HG02642 (cell line): Measurements from ENCODE around the gene ISM1.

Experiments
- ATAC-seq: cut with Tn5 transposase; IDR thresholded peaks from one replicate; pipeline ENCODE4 v1.9.1; 2021; ENCODE audit warnings: mild to moderate bottlenecking; ENCODE audit not compliant: unreplicated experiment, poor library complexity

Gene ISM1

GRCh38 chr20:13302647-13303450, 81.8 kb downstream of the ISM1 start:
- ATAC-seq: peak; percentile 92

DNA sequence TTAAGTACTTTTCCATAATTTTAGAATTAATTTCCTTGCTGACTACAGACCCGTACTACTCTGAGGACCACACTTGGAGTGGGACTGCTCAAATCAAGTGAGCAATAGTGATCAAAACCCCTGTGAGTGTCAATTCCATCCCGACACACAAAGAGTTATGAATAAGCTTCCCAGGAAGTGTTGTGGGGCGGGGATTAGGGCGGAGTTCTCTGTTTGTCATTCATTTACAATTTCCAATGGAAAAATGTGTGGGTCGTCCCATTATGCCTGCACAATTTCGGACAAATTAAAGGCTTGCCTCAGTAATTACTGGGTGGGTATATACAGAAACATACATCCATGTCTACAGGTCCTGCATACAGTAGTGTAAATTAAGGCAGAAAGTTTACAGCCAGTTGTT, 84.2 kb downstream of the ISM1 start:
- no peak for ATAC-seq

- ATAC-seq: no peak
These were observed 86.6 kb downstream of the ISM1 start for GRCh38 chr20:13307562-13308163.

- no peak for ATAC-seq
These were observed 91.2 kb downstream of the ISM1 start for GRCh38 chr20:13312300-13312699.

GRCh38 chr20:13313201-13313600, 92.1 kb downstream of the ISM1 start:
- no peak for ATAC-seq

DNA sequence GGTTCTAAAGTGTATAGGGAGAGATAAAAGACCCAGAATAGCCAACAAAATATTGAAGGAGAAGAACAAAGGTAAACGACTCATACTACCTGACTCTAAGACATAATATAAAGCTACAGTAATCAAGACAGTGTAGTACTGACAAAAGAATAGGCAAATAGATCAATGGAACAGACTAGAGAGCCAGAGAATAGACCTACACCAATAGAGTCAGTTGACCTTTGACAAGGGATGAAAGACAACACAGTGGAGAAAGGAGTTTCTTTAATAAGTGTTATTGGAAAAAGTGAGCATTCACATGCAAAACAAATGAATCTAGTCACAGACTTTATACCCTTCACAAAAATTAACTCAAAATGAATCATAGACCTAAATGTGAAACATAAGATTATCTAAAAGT, 96.4 kb downstream of the ISM1 start:
- ATAC-seq: no peak

DNA sequence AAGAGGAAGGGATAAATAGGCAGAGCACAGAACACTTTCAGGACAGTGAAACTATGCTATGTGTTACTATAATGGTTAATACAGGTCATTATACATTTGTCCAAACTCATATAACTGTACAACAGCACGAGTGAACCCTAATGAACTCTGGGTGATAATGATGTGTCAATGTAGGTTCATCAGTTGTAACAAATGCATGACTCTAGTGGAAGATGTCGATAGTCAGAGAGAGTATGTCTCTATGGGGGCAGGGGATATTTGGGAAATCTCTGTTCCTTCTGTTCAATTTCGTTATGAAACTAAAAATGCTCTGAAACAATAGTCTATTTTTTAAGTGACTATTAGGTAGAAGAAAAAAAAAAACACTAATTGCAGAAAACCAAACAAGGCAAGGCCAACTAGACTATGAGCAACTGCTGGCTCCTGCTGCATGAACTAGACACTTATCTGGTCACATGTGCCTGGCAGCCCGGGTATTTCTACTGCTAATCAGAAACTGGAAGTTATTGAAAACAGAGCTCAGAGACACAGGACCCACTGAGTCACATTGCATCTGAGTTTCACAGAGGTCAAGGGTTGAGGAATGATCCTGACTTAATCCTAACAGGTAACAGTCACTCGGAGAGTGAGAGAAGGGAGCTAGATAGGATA, 97.9 kb downstream of the ISM1 start:
- ATAC-seq: no peak

DNA sequence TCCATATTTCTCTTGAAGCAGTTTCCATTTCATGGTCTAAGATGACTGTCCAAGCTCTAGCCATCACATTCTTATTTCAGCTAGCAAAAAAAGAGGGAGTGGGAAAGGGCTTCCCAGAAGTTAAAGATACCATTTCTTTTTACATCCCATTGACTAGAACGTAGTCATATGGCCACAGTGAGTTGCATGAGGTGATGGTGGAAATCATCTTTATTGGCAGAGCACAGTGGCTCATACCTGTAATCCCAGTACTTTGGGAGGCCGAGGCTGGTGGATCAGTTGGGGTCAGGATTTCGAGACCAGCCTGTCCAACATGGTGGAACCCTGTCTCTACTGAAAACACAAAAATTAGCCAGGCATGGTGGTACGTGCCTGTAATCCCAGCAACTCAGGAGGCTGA, 99.6 kb downstream of the ISM1 start:
- ATAC-seq: no peak

DNA sequence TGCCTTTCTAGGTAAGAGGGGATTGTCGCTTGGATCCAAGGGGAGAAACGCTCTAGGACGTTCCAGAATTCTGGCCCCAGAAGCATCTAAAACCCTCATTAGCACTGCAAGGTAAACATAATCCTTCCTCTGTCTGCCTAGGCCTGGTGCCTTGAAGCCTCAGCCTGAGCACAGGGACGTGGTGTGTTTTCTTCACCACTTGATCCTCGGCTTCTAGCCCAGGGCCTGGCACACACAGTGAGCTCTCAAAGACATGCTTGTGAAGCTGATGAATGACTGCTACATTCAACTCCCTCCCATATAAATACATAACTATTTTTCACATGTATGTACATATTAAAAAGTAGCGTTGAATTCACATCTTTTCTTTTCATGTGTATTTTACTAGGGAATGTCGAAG, 100.3 kb downstream of the ISM1 start:
- ATAC-seq: no peak

DNA sequence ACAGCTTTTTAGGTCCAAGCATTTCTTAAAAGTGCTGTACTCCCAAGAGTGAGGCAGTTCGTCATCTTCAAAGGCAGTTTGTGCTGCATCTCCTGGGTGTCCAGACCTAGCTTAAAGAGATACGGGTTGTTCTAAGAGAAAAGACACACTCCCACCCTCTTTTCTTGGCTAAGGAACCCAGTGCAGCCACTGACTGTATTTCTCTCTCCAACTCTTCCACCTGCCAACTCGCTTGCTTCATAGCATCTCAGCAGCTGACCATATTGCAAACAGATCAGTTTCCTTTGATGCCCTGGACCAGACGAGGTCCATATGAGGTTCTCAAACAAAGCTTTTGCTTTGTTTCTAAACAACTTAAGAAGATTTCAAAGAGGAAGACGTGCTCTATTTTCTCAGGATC, 101.1 kb downstream of the ISM1 start:
- no peak for ATAC-seq

DNA sequence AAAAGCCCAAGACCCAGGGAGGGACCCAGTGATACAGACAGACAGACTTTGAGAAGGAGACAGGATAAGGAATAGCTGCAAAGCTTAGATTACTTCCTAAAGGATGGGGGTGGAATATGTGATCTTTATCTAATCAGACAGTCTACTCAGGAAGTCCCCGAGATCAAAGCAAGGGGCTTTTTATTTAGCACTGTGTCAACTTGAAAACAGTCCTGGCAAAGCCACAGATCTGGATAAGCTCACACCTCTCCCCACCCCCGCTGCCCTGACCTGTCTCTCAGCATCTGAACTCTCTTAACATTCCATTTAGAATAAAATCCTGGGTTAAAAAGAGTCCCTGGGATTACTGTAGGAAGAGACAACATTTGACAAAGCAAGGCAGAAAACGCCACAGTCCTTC, 101.5 kb downstream of the ISM1 start:
- no peak for ATAC-seq

GRCh38 chr20:13325033-13325432, 104.0 kb downstream of the ISM1 start:
- no peak for ATAC-seq

DNA sequence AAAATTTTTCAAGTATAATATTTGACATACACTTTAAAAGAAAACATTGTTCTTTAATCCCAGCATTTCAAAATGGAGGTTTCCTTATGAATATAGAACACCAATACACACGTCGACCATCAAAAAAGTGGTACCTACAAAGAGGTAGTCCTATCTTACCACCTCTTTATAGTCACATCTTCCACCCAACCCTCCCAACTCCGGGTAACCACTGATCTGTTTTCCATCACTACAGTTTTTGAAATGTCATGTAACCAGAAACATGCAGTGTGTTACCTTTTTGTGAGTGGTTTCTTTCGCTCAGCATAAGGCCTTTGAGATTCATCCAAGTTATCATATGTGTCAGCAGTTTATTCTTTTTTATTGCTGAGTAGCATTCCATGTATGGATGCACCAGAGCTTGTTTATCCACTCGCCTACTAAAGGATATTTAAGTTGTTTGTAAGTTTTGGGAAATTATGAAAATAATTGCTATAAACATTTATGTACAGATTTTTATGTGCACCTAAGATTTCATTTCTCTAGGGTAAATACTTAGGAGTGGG, 104.8 kb downstream of the ISM1 start:
- no peak for ATAC-seq

DNA sequence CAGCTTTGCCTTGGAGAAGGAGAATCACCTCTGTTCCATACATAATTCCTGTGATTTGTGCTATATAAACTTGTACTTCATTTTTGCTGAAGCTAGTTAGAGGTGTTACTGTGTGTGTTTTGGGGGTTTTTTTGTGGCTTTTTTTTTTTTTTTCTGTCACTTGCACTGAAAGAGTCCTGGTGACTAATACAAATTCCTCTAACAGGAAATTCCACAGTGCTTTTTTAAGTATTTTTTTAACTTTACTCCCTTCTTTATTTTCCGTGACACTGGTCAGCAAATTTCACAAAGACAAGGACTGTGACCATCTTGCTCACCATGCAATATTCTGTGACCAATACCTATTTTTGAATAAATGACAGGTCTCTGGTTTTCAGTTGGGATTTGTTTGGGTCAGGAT, 110.5 kb downstream of the ISM1 start:
- no peak for ATAC-seq

GRCh38 chr20:13333036-13333435, 112.0 kb downstream of the ISM1 start:
- ATAC-seq: no peak

DNA sequence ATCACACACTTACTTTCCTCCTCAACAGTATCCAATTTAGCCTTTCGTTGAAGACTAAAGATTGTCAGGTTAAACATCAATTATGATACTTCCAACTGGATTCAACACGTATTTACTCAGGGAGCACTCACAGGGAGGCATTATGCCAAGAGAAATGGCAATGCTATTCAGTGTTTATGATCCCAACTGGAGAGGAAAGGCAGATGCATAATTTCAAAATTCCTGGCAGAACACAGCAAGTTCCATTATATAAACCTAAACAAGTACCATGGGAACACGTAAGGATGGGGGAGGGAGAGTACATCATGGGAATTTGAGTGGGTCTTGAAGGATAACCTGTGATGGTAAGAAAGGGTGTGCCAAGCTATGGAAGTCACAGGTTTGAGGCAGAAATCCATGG, 112.7 kb downstream of the ISM1 start:
- no peak for ATAC-seq

- peak; percentile 84 for ATAC-seq
These were observed 115.4 kb downstream of the ISM1 start for GRCh38 chr20:13336308-13337089.

DNA sequence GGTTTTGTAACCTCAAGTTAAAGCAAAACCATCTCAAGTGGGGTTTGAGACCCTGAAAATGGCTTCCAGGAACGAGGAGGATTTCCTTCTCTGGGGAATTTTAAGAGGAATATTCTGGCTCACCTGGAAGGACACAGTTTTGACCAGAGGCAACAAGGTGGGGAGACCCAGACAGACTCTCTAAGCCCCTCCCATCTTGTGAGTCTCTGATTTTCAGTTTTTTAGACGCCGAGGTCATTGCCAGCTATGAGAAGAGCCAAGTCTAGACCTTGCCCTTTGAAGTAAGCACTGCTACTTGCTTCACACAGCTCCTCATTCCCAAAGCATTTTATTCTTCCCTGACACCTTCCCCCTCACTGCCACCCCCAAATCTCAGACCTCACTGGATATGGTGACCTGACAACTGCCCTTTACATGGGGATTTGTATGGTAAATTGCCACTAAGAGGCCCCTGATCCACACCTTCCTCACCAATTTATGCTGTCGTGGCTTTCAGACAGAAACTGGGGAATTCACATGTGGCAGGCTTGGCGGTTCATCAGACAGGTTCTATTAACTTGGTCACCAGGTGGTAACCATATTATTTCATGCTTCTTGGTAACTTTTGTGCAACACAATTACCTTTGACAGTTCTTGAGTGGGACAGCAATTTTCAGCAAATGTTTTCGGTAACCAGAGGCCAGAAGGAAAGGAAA, 116.2 kb downstream of the ISM1 start:
- ATAC-seq: no peak

DNA sequence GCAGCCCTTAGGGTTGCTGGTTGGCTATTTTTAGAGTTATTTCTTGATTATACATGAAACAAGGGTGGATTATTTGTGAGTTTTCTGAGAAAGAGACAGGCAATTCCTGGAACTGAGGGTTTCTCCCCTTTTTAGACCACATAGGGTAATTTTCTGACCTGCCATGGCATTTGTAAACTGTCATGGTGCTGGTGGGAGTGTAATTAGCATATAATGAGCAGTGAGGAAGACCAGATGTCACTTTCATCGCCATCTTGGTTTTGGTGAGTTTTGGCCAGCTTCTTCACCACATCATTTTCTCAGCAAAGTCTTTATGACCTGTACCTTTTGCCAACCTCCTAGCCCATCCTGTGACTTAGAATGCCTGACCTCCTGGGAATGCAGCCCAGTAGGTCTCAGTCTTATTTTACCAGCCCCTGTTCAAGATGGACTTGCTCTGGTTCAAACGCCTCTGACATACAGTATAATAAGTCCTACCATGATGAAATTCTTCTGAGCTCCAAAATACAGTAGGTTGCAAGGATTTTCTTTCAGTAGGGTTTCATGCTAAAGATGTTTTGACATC, 117.1 kb downstream of the ISM1 start:
- no peak for ATAC-seq

GRCh38 chr20:13338999-13339411, 117.9 kb downstream of the ISM1 start:
- no peak for ATAC-seq
